ENCODE measurements around the gene PLEKHG5. TPM values are rescaled to one million over a fixed set of nuclear protein-coding genes. Genes with fewer than 3 reads are reported as not detected.
"Not testable (repeated sequence)": the region's sequence is repeated elsewhere in the genome, so short reads cannot be mapped to it uniquely, and the experiment has no call there.

PLEKHG5 gene
- polyA plus RNA-seq, 2 of the 4 experiments (the other 2 are of a cell fraction), result 0.84 to 3.1 TPM

DNA sequence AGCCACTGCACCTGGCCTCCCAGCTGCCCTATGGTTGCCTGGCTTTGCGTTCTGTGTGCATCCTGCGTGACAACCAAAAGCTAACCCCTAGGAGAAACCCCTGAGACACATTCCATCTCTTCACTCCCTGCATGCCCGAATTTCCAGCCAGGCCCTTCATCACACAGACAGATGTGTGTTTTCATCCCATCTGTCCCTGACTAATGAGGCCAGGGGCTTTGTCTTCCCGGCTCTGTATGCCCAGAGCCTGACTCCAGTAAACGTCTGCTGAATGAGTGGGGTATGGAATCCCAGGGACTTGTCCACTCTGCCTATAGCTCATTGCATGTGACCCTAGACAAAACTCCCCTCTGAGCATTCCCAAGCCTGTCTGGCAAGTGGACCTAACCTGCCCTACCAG, 57.3 kb downstream of the PLEKHG5 start:
- no peak for FAIRE-seq
- ATAC-seq, result no peak
- H3K27ac ChIP-seq, result no peak overlapping the region
- H3K4me3 ChIP-seq, result no peak overlapping the region
- ChIA-PET POLR2A (no interaction called here), CTCF (interaction anchor here (1.1 to 5.8 kb wide), 3 partner anchors 9 to 188 kb away, joined by 5 to 30 read pairs (median 13); no protein-coding TSS in a partner anchor)
- no peak overlapping the region for H3K4me2 ChIP-seq
- no peak for DNase-seq (ENCODE audit: low read depth in 1 of 2, low spot score in 1 of 2)
- H3K9me3 ChIP-seq, result no peaks in the 10 kb centered on the region
- TF ChIP-seq CEBPB (IDR thresholded peaks at IDR 0.05) (no peak), FOSL2 (IDR thresholded peaks at IDR 0.05) (no peak), FOSL2 (CRISPR knock-in tag; IDR thresholded peaks at IDR 0.05) (no peak), MAZ (IDR thresholded peaks at IDR 0.05; ENCODE audit: borderline replicate concordance, low read depth, low read length) (no peak)
- peaks cover 5% of the 10 kb centered on the region; the same call in 1 of the 3 replicates for H3K4me1 ChIP-seq
- WGBS (ENCODE audit: missing lambda C conversion rate), result 64% methylated on average over 3 of the region's 5 CpGs

DNA sequence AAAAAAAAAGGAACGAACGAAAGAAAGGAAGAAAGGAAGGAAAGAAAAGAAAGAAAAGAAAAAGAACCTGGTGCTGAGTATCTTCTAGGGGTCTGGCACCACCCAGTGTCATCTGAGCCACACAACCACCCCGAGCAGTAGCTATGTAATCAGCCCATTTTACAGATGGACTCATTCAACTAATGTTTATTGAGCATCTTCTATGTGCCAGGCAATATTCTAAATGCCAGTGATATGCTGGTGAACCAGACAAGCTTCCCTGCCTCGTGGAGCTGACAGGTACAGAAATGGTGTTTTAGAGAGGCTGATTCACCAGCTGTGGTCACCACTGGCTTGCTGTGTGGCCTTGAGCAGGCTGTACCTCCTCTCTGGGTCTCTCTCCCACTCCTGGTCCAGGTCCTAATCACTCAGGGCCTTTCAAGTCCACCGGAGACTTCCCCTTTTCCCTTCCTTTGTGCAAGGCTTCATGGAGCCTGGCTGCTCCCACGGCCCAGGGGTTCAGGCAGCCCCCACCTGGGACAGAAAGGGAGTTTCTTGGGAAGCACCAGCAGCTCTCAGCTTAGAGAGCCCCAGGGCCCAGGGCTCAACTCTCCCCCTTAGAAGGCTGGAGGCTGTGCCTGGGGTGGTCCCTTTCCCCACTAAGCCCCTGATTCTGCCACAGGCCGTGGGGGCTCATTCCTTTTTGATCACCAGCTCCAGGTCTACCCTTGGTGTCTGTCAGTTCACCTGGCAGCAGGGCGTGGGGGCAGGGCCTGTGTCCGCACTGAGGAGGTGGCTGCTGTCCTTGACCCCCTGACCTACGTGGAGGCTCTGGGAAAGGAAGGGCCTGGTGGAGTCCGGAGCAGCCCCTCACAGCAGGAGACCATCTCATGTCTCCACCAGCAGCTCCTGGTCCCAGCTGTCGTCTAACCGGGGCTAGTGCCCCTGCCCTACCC, 59.6 kb downstream of the PLEKHG5 start:
- 65% methylated on average over 6 of the region's 13 CpGs for WGBS (ENCODE audit: missing lambda C conversion rate)
- FAIRE-seq; H3K4me2 ChIP-seq; H3K27ac ChIP-seq; H3K4me1 ChIP-seq; ATAC-seq; POLR2A ChIA-PET; H3K4me3 ChIP-seq; DNase-seq (ENCODE audit: low read depth in 1 of 2, low spot score in 1 of 2); H3K9me3 ChIP-seq: not testable (repeated sequence)
- CTCF ChIA-PET, result interaction anchor here (0.7 to 5.8 kb wide), 5 partner anchors 9 to 186 kb away, joined by 3 to 30 read pairs (median 6); no protein-coding TSS in a partner anchor

DNA sequence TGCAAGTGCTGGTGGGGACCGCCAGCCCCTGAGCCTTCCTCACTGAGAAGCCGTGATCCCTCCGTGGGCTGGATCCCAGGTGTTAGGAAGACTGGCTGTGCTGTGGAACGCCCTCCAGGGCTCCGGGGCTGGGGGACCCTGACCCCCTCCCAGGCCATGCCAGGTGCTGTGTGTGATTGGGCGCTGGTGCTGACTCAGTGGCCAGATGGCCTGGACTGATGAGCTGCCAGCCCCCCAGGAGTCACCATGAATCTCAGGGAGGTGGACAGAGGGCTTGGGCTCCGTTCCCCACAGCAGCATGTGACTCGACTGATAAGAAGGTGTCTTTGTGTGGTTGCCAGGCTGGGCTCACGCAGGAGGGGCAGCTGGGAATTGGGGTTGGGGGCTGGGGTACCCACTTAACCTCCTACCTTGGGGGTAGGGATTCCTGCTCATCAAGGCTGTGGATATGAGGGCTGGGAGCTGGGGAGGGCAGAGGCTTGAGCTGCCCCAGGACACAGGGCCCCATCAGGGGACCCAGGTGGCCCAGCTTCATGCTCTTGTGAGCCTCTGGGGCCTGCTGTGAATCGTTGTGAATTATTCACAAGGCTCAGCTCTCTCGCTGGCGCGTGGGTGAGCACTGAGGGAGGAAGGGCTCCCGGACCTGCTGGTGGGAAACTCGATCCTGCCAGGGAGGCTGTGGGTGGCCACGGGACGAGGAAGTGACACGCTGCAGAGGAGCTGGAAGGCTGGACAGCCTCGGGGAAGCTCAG, 61.6 kb downstream of the PLEKHG5 start:
- not testable (repeated sequence) for H3K4me2 ChIP-seq; H3K27ac ChIP-seq; H3K4me1 ChIP-seq; DNase-seq (ENCODE audit: low read depth in 1 of 2, low spot score in 1 of 2); ATAC-seq; H3K9me3 ChIP-seq; H3K4me3 ChIP-seq; FAIRE-seq
- POLR2A ChIA-PET, result interaction anchor here (0.7 kb wide), 1 partner anchor 129 kb away, joined by 4 read pairs; no protein-coding TSS in a partner anchor
- WGBS (ENCODE audit: missing lambda C conversion rate), result 52% methylated on average over 8 of the region's 19 CpGs
- CTCF ChIA-PET, result interaction anchor here (1.2 to 5.8 kb wide), 4 partner anchors 10 to 184 kb away, joined by 3 to 30 read pairs (median 8); partner anchors contain the start of gene HES2

DNA sequence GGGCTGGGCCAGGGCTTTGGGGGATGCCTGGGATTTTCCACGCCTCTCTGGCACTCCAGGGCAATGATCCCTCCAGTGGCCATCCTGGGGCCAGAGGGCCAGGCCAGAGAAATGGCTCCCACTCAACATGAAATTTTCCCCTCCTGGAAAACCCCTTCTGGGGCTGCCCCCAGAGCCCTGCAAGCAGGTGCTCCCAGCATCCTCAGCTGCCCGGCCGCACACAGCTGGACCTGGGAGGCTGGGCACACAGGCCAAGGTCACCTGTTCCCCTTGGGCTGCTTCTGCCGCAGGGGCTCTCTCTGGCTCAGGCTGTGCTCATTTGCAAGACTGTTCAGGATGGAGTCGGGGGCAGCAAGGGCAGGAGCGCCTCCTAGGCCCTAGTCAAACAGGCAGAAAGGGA, 63.0 kb downstream of the PLEKHG5 start:
- H3K4me3 ChIP-seq; H3K27ac ChIP-seq; H3K9me3 ChIP-seq; H3K4me2 ChIP-seq; DNase-seq (ENCODE audit: low read depth in 1 of 2, low spot score in 1 of 2); H3K4me1 ChIP-seq; FAIRE-seq; POLR2A ChIA-PET; ATAC-seq: not testable (repeated sequence)
- WGBS (ENCODE audit: missing lambda C conversion rate), result no CpG with 5 or more reads among the region's 6 CpGs
- CTCF ChIA-PET, result interaction anchor here (1.3 kb wide), 1 partner anchor 9 kb away, joined by 9 read pairs; no protein-coding TSS in a partner anchor

DNA sequence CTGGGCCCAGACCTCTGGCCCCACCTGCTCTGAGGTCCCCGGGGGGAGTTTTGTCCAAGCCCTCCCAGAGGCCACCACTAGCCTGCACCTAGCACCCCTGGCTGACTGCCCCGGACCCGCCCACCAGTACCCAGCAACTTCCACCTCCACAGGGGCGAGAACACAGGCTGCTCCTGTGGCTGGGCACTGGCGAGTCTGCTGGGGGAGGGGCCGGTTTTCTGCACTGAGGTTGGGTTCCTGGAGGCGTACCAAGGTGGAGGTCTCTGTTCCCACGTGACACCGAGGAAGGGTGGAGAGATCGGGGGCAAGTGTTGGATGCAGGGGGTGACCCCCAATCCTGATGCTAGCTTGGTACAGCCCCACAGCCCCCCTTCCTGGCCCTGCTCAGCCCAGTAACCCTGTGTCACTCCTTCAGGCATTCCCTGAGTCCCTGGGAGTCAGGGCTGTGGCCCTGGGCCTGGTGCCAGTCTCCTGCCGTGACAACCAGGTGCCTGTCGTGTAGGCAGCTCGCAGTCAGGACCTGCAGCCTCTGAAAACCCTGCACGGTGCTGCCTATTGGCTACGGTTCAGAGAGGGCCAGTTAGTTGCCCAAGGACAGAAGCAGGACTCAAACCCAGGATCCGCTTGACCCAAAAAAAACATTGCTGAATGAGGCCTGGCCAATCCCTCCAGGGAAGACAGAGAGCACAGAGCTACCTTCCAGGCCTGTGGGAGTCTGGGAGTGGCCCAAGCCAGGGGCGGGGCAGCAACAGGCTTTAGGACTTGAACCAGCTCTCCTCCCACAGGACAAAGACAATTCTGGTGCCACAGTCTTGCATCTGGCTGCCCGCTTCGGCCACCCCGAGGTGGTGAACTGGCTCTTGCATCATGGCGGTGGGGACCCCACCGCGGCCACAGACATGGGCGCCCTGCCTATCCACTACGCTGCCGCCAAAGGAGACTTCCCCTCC, 63.8 kb downstream of the PLEKHG5 start:
- CTCF ChIA-PET, result interaction anchor here (1.3 to 1.6 kb wide), 2 partner anchors 10 to 23 kb away, joined by 7 to 9 read pairs; no protein-coding TSS in a partner anchor
- ATAC-seq, result 0 out of 6 replicates have a peak, but pooled peaks of 1 of the 2 experiments have one; percentile 11

More for the DNA sequence above, 63.8 kb downstream of the PLEKHG5 start:
- Histone ChIP-seq H3K4me3 (no peak overlapping the region), H3K9me3 (no peaks in the 10 kb centered on the region), H3K4me2 (no peak overlapping the region), H3K27ac (no peak overlapping the region), H3K4me1 (peaks cover 16% of the 10 kb centered on the region)
- no peak for DNase-seq (ENCODE audit: low read depth in 1 of 2, low spot score in 1 of 2)
- TF ChIP-seq, protein P1, sequence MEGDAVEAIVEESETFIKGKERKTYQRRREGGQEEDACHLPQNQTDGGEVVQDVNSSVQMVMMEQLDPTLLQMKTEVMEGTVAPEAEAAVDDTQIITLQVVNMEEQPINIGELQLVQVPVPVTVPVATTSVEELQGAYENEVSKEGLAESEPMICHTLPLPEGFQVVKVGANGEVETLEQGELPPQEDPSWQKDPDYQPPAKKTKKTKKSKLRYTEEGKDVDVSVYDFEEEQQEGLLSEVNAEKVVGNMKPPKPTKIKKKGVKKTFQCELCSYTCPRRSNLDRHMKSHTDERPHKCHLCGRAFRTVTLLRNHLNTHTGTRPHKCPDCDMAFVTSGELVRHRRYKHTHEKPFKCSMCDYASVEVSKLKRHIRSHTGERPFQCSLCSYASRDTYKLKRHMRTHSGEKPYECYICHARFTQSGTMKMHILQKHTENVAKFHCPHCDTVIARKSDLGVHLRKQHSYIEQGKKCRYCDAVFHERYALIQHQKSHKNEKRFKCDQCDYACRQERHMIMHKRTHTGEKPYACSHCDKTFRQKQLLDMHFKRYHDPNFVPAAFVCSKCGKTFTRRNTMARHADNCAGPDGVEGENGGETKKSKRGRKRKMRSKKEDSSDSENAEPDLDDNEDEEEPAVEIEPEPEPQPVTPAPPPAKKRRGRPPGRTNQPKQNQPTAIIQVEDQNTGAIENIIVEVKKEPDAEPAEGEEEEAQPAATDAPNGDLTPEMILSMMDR (IDR thresholded peaks at IDR 0.05), result no peak
- no peak for TF ChIP-seq HOXB5 (CRISPR knock-in tag; IDR thresholded peaks at IDR 0.05)
- TF ChIP-seq KDM5A (IDR thresholded peaks at IDR 0.05), result no peak
- no peak for TF ChIP-seq POLR2AphosphoS2 (conservative IDR thresholded peaks at IDR 0.05; ENCODE audit: low read length)
- TF ChIP-seq NFE2L2 (conservative IDR thresholded peaks at IDR 0.05; ENCODE audit: low read length), result no peak
- TF ChIP-seq ZNF302 (CRISPR knock-in tag; IDR thresholded peaks at IDR 0.05), result no peak
- no peak for TF ChIP-seq HOXA7 (CRISPR knock-in tag; IDR thresholded peaks at IDR 0.05)
- TF ChIP-seq EP300 (IDR thresholded peaks at IDR 0.05), result no peak
- no peak for TF ChIP-seq HOXB13 (CRISPR knock-in tag; IDR thresholded peaks at IDR 0.05; ENCODE audit: low read depth)
- no peak for TF ChIP-seq ZC3H11A (IDR thresholded peaks at IDR 0.05)
- TF ChIP-seq, protein P2, sequence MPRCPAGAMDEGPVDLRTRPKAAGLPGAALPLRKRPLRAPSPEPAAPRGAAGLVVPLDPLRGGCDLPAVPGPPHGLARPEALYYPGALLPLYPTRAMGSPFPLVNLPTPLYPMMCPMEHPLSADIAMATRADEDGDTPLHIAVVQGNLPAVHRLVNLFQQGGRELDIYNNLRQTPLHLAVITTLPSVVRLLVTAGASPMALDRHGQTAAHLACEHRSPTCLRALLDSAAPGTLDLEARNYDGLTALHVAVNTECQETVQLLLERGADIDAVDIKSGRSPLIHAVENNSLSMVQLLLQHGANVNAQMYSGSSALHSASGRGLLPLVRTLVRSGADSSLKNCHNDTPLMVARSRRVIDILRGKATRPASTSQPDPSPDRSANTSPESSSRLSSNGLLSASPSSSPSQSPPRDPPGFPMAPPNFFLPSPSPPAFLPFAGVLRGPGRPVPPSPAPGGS (IDR thresholded peaks at IDR 0.05), result no peak
- TF ChIP-seq FOSB (CRISPR knock-in tag; IDR thresholded peaks at IDR 0.05), result no peak
- no peak for TF ChIP-seq EHMT2 (IDR thresholded peaks at IDR 0.05; ENCODE audit: low read depth)
- 63% methylated on average over 9 of the region's 26 CpGs for WGBS (ENCODE audit: missing lambda C conversion rate)
- no peak for FAIRE-seq
- POLR2A ChIA-PET, result no interaction called here
